Esophagus squamous epithelium (tissue), 5 donors: ENCODE data around the gene KCNK1. TPM values are rescaled to one million over a fixed set of nuclear protein-coding genes. Genes with fewer than 3 reads are reported as not detected.

Source experiments
- DNase-seq: peaks from one replicate; lab custom pipeline; 2025; lab: John Stamatoyannopoulos, UW
- H3K27ac ChIP-seq, 4 donors: fragments of 200-600 bp; sonication (generic); one replicate each; pipeline ENCODE4 v1.5.1; 2016 to 2019; ENCODE audit warnings: mild to moderate bottlenecking in 1 of 4
- H3K27me3 ChIP-seq, 4 donors: fragments of 200-600 bp; sonication (generic); 1 replicate in 3 of 4; 2 replicates in 1 of 4; pipeline versions ENCODE4 v1.5.1 to v1.6.0; 2017 to 2021; ENCODE audit warnings: antibody characterized with exemption in 1 of 4
- H3K36me3 ChIP-seq, 3 donors: fragments of 200-600 bp; sonication (generic); one replicate each; pipeline ENCODE4 v1.5.1; 2016 to 2019
- H3K4me1 ChIP-seq, 3 donors: fragments of 200-600 bp; sonication (generic); one replicate each; pipeline ENCODE4 v1.5.1; 2017 to 2019
- H3K4me3 ChIP-seq, 4 donors: fragments of 200-600 bp; sonication (generic); 1 replicate in 3 of 4; 2 replicates in 1 of 4; pipeline ENCODE4 v1.5.1; 2016 to 2019; ENCODE audit warnings: mild to moderate bottlenecking in 2 of 4, moderate library complexity in 1 of 4
- H3K9me3 ChIP-seq, 3 donors: fragments of 200-600 bp; sonication (generic); one replicate each; pipeline ENCODE4 v1.5.1; 2016 to 2019
- CTCF ChIP-seq, 6 experiments: fragments of 450-650 bp in 4 of 6; fragments of 200-600 bp in 2 of 6; sonication (generic) in 2 of 6; IDR thresholded peaks; one replicate each; pipeline ENCODE4 v1.5.1; 2016 to 2019; ENCODE audit warnings: antibody characterized with exemption in 6 of 6, mild to moderate bottlenecking in 4 of 6, moderate library complexity in 4 of 6
- POLR2A ChIP-seq, 4 donors: fragments of 450-650 bp; IDR thresholded peaks; one replicate each; pipeline ENCODE4 v1.6.1; 2017; ENCODE audit warnings: antibody characterized with exemption in 4 of 4, mild to moderate bottlenecking in 4 of 4, moderate library complexity in 3 of 4
- WGBS, 2 donors: methylation state at CpG; one replicate each; pipeline ENCODE4 v1.1.5; 2018; 5-methylcytosine and 5-hydroxymethylcytosine counted together
- intact Hi-C: fragments of 100-400 bp; cut with DNase I; formaldehyde crosslinking; loops from one replicate; pipeline ENCODE4 v1.15.0; 2022
- total RNA-seq, 4 donors: library from RNA; depleted of rRNA; stranded (reverse); fragments of >200 nt; gene quantifications; one replicate each; pipeline ENCODE4 v1.1.0, GENCODE V29; 2016
- donor health status: DM: yes; HTN: yes; CAD: no.

The KCNK1 gene
- total RNA-seq, 4 donors from 2014 or later = 11.2 to 25.7 (median 16.7) TPM

- no peak overlapping the region for H3K27ac ChIP-seq
- no peak for TF ChIP-seq POLR2A (IDR thresholded peaks at IDR 0.05)
- no peak for TF ChIP-seq CTCF (IDR thresholded peaks at IDR 0.05)
- H3K4me1 ChIP-seq = peaks cover 0 to 6% (median 0%) of the 10 kb centered on the region in 3 donors
- no peak overlapping the region for H3K4me3 ChIP-seq
- no peak for DNase-seq
- H3K9me3 ChIP-seq = no peaks in the 10 kb centered on the region
- intact Hi-C loops = no loop called here
- no peaks in the 10 kb centered on the region for H3K36me3 ChIP-seq
- no peaks in the 10 kb centered on the region for H3K27me3 ChIP-seq
Measured at GRCh38 chr1:233584931-233585330, 29.0 kb upstream of the KCNK1 start.

GRCh38 chr1:233586301-233586700 lies 27.6 kb upstream of the KCNK1 start:
- no peak overlapping the region for H3K27ac ChIP-seq
- H3K4me3 ChIP-seq = no peak overlapping the region
- peaks cover 0 to 6% (median 0%) of the 10 kb centered on the region in 3 donors for H3K4me1 ChIP-seq
- no peak for DNase-seq
- no peaks in the 10 kb centered on the region for H3K27me3 ChIP-seq
- no peak for TF ChIP-seq POLR2A (IDR thresholded peaks at IDR 0.05)
- H3K9me3 ChIP-seq = no peaks in the 10 kb centered on the region
- WGBS, 2 donors = 59 to 78% methylated on average over 2 of the region's 2 CpGs
- intact Hi-C loops = no loop called here
- no peaks in the 10 kb centered on the region for H3K36me3 ChIP-seq

- intact Hi-C loops = no loop called here
- H3K27ac ChIP-seq = no peak overlapping the region
- no peak for DNase-seq
- no peaks in the 10 kb centered on the region for H3K27me3 ChIP-seq
- TF ChIP-seq POLR2A (IDR thresholded peaks at IDR 0.05) (no peak), CTCF (IDR thresholded peaks at IDR 0.05) (no peak)
- no peak overlapping the region for H3K4me3 ChIP-seq
- H3K36me3 ChIP-seq = no peaks in the 10 kb centered on the region
- peaks cover 0 to 6% (median 0%) of the 10 kb centered on the region in 3 donors for H3K4me1 ChIP-seq
- no peaks in the 10 kb centered on the region for H3K9me3 ChIP-seq
- WGBS, 2 donors = 77 to 83% methylated on average over 4 of the region's 4 CpGs
Measured at GRCh38 chr1:233587196-233587595, 26.7 kb upstream of the KCNK1 start.

- WGBS, 2 donors = 24 to 30% methylated on average over 15 of the region's 17 CpGs
Measured at GRCh38 chr1:233587958-233588799, 25.7 kb upstream of the KCNK1 start.

GRCh38 chr1:233597489-233597901 lies 16.4 kb upstream of the KCNK1 start:
- Histone ChIP-seq H3K27ac (no peak overlapping the region), H3K9me3 (no peaks in the 10 kb centered on the region), H3K4me1 (no peaks in the 10 kb centered on the region), H3K36me3 (no peaks in the 10 kb centered on the region), H3K4me3 (no peak overlapping the region), H3K27me3 (peaks cover 0 to 6% (median 0%) of the 10 kb centered on the region in 4 donors)
- 27 to 33% methylated on average over 2 of the region's 2 CpGs for WGBS, 2 donors
- intact Hi-C loops = no loop called here
- TF ChIP-seq POLR2A (IDR thresholded peaks at IDR 0.05) (no peak), CTCF (IDR thresholded peaks at IDR 0.05) (no peak)
- DNase-seq = no peak

More at GRCh38 chr1:233587958-233588799, 25.7 kb upstream of the KCNK1 start:
- no peak for DNase-seq
- no peaks in the 10 kb centered on the region for H3K9me3 ChIP-seq
- H3K4me1 ChIP-seq = peaks cover 0 to 6% (median 0%) of the 10 kb centered on the region in 3 donors
- no peak for TF ChIP-seq POLR2A (IDR thresholded peaks at IDR 0.05)
- no peak overlapping the region for H3K27ac ChIP-seq
- intact Hi-C loops = no loop called here
- H3K36me3 ChIP-seq = no peaks in the 10 kb centered on the region
- H3K27me3 ChIP-seq = no peaks in the 10 kb centered on the region
- no peak overlapping the region for H3K4me3 ChIP-seq

DNA sequence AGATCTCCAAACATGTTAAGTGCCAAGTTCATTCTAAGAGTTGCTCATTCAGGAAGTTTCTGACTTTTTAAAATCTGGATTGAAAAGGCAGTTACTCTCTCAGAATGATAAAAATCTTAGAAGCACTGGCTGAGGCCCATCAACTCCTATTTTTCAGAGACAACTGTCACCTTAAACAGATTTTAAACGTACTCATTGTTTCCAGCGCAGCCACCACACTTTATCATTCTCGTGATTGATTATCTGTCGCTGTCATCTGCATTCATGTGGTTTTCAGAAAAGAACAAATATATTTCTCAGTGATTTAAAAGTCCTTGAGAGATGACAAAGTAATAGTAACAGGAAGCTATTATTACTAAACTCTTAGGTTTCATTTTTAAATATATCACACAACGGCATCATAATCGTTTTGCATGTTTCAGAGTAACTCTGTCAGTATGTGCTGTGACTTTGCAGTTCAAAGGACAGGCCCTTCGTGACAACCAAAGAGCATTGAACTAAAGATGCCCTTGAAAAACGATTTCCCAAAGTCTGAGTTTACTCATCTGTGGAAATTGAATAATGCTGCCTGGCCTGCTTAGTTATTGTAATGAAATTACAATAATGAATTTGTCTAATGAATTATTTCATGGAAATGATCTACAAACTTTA lies 14.9 kb upstream of the KCNK1 start:
- TF ChIP-seq POLR2A (IDR thresholded peaks at IDR 0.05) (no peak), CTCF (IDR thresholded peaks at IDR 0.05) (no peak)
- no peak overlapping the region for H3K4me3 ChIP-seq
- no peaks in the 10 kb centered on the region for H3K4me1 ChIP-seq
- no peaks in the 10 kb centered on the region for H3K9me3 ChIP-seq
- H3K36me3 ChIP-seq = no peaks in the 10 kb centered on the region
- no peak for DNase-seq
- WGBS, 2 donors = 47 to 54% methylated on average over 8 of the region's 8 CpGs
- H3K27ac ChIP-seq = no peak overlapping the region
- intact Hi-C loops = no loop called here
- H3K27me3 ChIP-seq = peaks cover 0 to 6% (median 0%) of the 10 kb centered on the region in 4 donors
